K562 (cell line): ENCODE results near the gene AKNA. TPM values are rescaled to one million over a fixed set of nuclear protein-coding genes. Genes with fewer than 3 reads are reported as not detected.

Experiments used
- ATAC-seq: fragments of 200-7000 bp; cut with Tn5 transposase; 3 replicates; pipeline ENCODE4 v1.9.1; 2020; ENCODE audit warnings: moderate library complexity
- BruUV-seq: library from RNA; stranded (reverse); fragments of 400-500 nt; replicated peaks from 2 replicates; lab custom pipeline; 2021; lab: Mats Ljungman, UMichigan
- CTCF ChIA-PET: fragments of 300-600 bp; formaldehyde crosslinking; extraction: SDS; loops from one replicate; lab custom pipeline; 2021; ENCODE audit warnings: low intra/inter-chr PET ratio; lab: Yijun Ruan, JAX
- POLR2A ChIA-PET: fragments of 300-600, 350-650 bp; sonication (Branson Sonifier 250); formaldehyde crosslinking; extraction: SDS; loops from one replicate; lab custom pipeline; 2021; ENCODE audit warnings: antibody characterized with exemption, inconsistent platforms; lab: Yijun Ruan, JAX
- DNase-seq, 4 experiments: peaks; one replicate each; pipeline versions ENCODE4 v3.0.0 to v3.0.0-alpha.2; 2011 to 2018; ENCODE audit warnings: low spot score in 3 of 4, mixed read lengths in 3 of 4; ENCODE audit errors: extremely low read depth in 1 of 4
- FAIRE-seq: peaks from 2 replicates; lab custom pipeline; 2011; peaks lifted over from hg19 to GRCh38; lab: Jason Lieb, UNC
- H2AFZ ChIP-seq: 2 replicates; pipeline ENCODE4 v1.6.0; 2011; ENCODE audit warnings: low read depth, low read length, control low read depth, inconsistent platforms
- H3K27ac ChIP-seq: fragments of 200-600 bp; 3 replicates; pipeline ENCODE4 v1.8.0; 2011; ENCODE audit warnings: low read depth, mild to moderate bottlenecking, control low read depth, inconsistent platforms, low read length, moderate library complexity, mixed read lengths; ENCODE audit errors: extremely low read depth
- H3K27me3 ChIP-seq, 2 experiments: fragments of 300-600 bp in 1 of 2; 2 replicates in 1 of 2; 3 replicates in 1 of 2; pipeline versions ENCODE4 v1.6.0 to v1.8.0; 2011; ENCODE audit warnings: inconsistent platforms in 2 of 2, low read length in 2 of 2, mild to moderate bottlenecking in 1 of 2, mixed read lengths in 1 of 2, moderate library complexity in 1 of 2; ENCODE audit not compliant: control insufficient read depth in 2 of 2, insufficient read depth in 2 of 2
- H3K36me3 ChIP-seq: fragments of 300-600 bp; 3 replicates; pipeline ENCODE4 v1.8.0; 2011; ENCODE audit warnings: mild to moderate bottlenecking, low read length, inconsistent platforms; ENCODE audit not compliant: control insufficient read depth, insufficient read depth
- H3K4me1 ChIP-seq, 2 experiments: fragments of 200-600 bp in 1 of 2; replicated peaks in 1 of 2; 2 replicates in 1 of 2; 3 replicates in 1 of 2; pipeline versions ENCODE4 v1.5.1 to v1.8.0; 2011; ENCODE audit warnings: inconsistent platforms in 2 of 2, low read length in 2 of 2, mild to moderate bottlenecking in 1 of 2, mixed read lengths in 1 of 2, moderate library complexity in 1 of 2; ENCODE audit not compliant: control insufficient read depth in 2 of 2, insufficient read depth in 2 of 2
- H3K4me2 ChIP-seq: 2 replicates; pipeline ENCODE4 v1.6.1; 2011; ENCODE audit warnings: low read length, control low read depth, inconsistent platforms, mixed read lengths; ENCODE audit not compliant: insufficient read depth
- H3K4me3 ChIP-seq: fragments of 200-600 bp; sonication (generic), shearing (Covaris generic); 2 replicates; pipeline ENCODE4 v1.5.1; 2016; ENCODE audit warnings: control low read depth, inconsistent platforms
- H3K79me2 ChIP-seq: fragments of 200-600 bp; 3 replicates; pipeline ENCODE4 v1.8.0; 2011; ENCODE audit warnings: low read length, inconsistent platforms; ENCODE audit not compliant: control insufficient read depth, insufficient read depth
- H3K9ac ChIP-seq, 2 experiments: 2 replicates each; pipeline versions ENCODE4 v1.6.0 to v1.6.1; 2011; ENCODE audit warnings: low read depth in 2 of 2, low read length in 2 of 2, control low read depth in 1 of 2, inconsistent platforms in 1 of 2, mild to moderate bottlenecking in 1 of 2, mixed read lengths in 1 of 2; ENCODE audit not compliant: insufficient read depth in 1 of 2
- H3K9me1 ChIP-seq: one replicate; pipeline ENCODE4 v1.6.0; 2011; ENCODE audit warnings: inconsistent platforms, mild to moderate bottlenecking, low read length, moderate library complexity; ENCODE audit not compliant: control insufficient read depth, insufficient read depth
- H3K9me3 ChIP-seq: replicated peaks from 2 replicates; pipeline ENCODE4 v1.5.1; 2011; ENCODE audit warnings: low read depth, low read length, inconsistent platforms; ENCODE audit not compliant: control insufficient read depth, insufficient read depth
- H4K20me1 ChIP-seq: replicated peaks from 2 replicates; pipeline ENCODE4 v1.6.1; 2011; ENCODE audit warnings: low read length, inconsistent platforms, mixed read lengths; ENCODE audit not compliant: control insufficient read depth, insufficient read depth
- ADNP ChIP-seq: fragments of 200-800 bp; sonication (Bioruptor generic); IDR thresholded peaks from 2 replicates; pipeline ENCODE4 v1.6.1; 2016; ENCODE audit warnings: missing genetic modification characterization, missing compliant biosample characterization
- BCOR ChIP-seq: fragments of 450-650 bp; IDR thresholded peaks from 2 replicates; pipeline ENCODE4 v1.6.1; 2016
- BRD9 ChIP-seq: fragments of 450-650 bp; IDR thresholded peaks from 2 replicates; pipeline ENCODE4 v1.6.1; 2018; ENCODE audit warnings: low read depth; ENCODE audit not compliant: partially characterized antibody
- HMGN3 ChIP-seq: IDR thresholded peaks from 2 replicates; pipeline ENCODE4 v1.6.1; 2011; ENCODE audit warnings: borderline replicate concordance, low read depth, mild to moderate bottlenecking, mixed read lengths, low read length; ENCODE audit not compliant: insufficient read length; ENCODE audit errors: extremely low read depth
- KDM1A ChIP-seq, 2 experiments: fragments of 450-650 bp; IDR thresholded peaks; 2 replicates each; pipeline ENCODE4 v1.6.1; 2016; ENCODE audit warnings: mild to moderate bottlenecking in 2 of 2
- NFATC3 ChIP-seq: fragments of 450-650 bp; IDR thresholded peaks from 2 replicates; pipeline ENCODE4 v1.6.1; 2017; ENCODE audit warnings: mild to moderate bottlenecking
- RBM25 ChIP-seq: fragments of 200-400 bp; formaldehyde crosslinking; IDR thresholded peaks from 2 replicates; pipeline ENCODE4 v1.6.1; 2018; ENCODE audit warnings: low read length, low read depth, moderate library complexity; ENCODE audit not compliant: severe bottlenecking
- ZFP36 ChIP-seq: fragments of 150-350 bp; IDR thresholded peaks from 2 replicates; pipeline ENCODE4 v1.6.1; 2018; ENCODE audit warnings: low read length, low read depth; ENCODE audit not compliant: partially characterized antibody
- ZNF24 ChIP-seq: fragments of 450-650 bp; IDR thresholded peaks from 2 replicates; pipeline ENCODE4 v1.6.1; 2016
- ZNF408 ChIP-seq: fragments of 250-450 bp; sonication (Bioruptor Pico); IDR thresholded peaks from 2 replicates; pipeline ENCODE4 v1.4.0; 2020; ENCODE audit warnings: low read depth, mild to moderate bottlenecking, moderate library complexity
- WGBS: fragments of 100-300 bp; shearing (Covaris generic); methylation state at CpG from one replicate; pipeline ENCODE4 v1.1.6; 2016; ENCODE audit warnings: low coverage, mixed read lengths; ENCODE audit not compliant: insufficient coverage; ENCODE audit errors: missing lambda C conversion rate; 5-methylcytosine and 5-hydroxymethylcytosine counted together
- in situ Hi-C: fragments of 300-500 bp; cut with MboI; formaldehyde crosslinking; loops from 4 replicates; pipeline ENCODE4 v1.15.0; 2018; ENCODE audit warnings: inconsistent platforms, mixed read lengths
- intact Hi-C: fragments of 100-400 bp; cut with micrococcal nuclease; formaldehyde crosslinking; loops from 2 replicates; pipeline ENCODE4 v1.14.2; 2022
- polyA plus RNA-seq, 8 experiments: library from polyadenylated mRNA; depleted of rRNA in 4 of 8; stranded (reverse) in 5 of 8; unstranded in 3 of 8; fragments of >200 nt; fragmentation: Nextera tagmentation in 2 of 8; fragmentation: Illumina TruSeq in 1 of 8; extraction: Ambion mirVana in 2 of 8; extraction: Trizol in 1 of 8; gene quantifications; 2 replicates each; pipeline versions ENCODE4 v1.2.1 to v1.2.3, GENCODE V29; 2011 to 2014; ENCODE audit warnings: inconsistent platforms in 1 of 8, missing spikeins in 1 of 8
- total RNA-seq, 7 experiments: library from RNA; depleted of rRNA in 6 of 7; stranded (reverse); fragments of >200 nt in 6 of 7; fragmentation: Illumina TruSeq in 2 of 7; extraction: Trizol in 2 of 7; gene quantifications; 2 replicates each; pipeline versions ENCODE4 v1.2.1 to v1.2.3, GENCODE V29; 2011 to 2021; ENCODE audit warnings: low replicate concordance in 1 of 7

Gene AKNA
- total and polyA plus RNA-seq, 9 of the 15 experiments (the other 6 are each of a cell fraction or from before 2014, with no cell fraction given), result 0.29 to 20.5 (median 3.9) TPM

DNA sequence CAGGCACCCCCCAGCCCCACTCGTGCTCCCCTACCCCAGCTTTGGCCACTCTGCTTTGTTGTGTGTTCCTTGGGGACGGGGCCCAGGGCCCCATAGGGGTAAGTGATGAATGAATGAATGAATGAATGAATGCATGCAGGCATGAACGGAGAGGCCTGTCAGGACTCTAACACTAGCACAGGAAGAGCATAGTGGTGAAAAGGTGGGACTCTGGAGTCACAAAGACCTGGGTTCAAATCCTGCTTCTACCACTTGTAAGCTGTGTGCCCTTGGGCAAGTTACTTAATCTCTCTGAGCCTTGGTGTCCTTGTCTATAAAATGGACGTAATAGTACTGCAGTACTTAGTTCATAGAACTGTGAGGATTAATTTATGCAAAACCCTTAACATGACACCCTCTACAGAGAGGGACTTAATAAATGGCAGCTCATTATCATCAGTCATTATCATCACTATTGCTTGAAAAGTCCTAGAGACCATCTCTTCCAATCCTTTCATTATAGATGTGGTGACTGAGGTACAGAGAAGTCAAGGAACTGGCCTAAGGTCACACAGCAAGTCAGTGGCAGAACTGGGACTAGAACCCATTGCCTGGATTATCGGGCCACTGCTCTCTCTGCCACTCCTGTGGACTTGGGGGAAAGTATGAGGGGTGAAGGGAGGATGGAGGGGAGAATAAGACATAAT, 44.9 kb downstream of the AKNA start:
- ATAC-seq (no peak), FAIRE-seq (no peak), DNase-seq (no peak)
- Histone ChIP-seq H4K20me1 (peaks cover 11% of the 10 kb centered on the region; the same call in 1 of the 2 replicates), H3K27ac (no peak overlapping the region), H3K27me3 (no peaks in the 10 kb centered on the region), H3K4me1 (peaks cover 0 to 4% of the 10 kb centered on the region in 2 experiments; a peak in 1 of 5 replicates), H3K36me3 (peaks cover 15% of the 10 kb centered on the region; the same call in 2 of the 3 replicates), H3K4me2 (no peak overlapping the region), H3K9ac (no peak overlapping the region), H3K9me1 (no peaks in the 10 kb centered on the region), H3K4me3 (no peak overlapping the region), H3K9me3 (no peaks in the 10 kb centered on the region), H3K79me2 (no peaks in the 10 kb centered on the region), H2AFZ (no peak overlapping the region)
- no TSS peak for BruUV-seq
- in situ Hi-C loops (no loop called here), intact Hi-C loops (no loop called here)
- WGBS, result 80% methylated on average over 4 of the region's 5 CpGs
- TF ChIP-seq ZFP36 (peak; percentile 57), KDM1A (IDR thresholded peaks at IDR 0.05) (0 out of 4 replicates have a peak, but pooled peaks of 1 of the 2 experiments have one; percentile 16), ZNF408 (CRISPR knock-in tag) (no peak), BCOR (peak; percentile 62; the same call in 1 of the 2 replicates), ZNF24 (peak; percentile 95), NFATC3 (no peak), RBM25 (peak; percentile 82), BRD9 (peak; percentile 69), ADNP (tag) (peak; percentile 64), HMGN3 (no peak)
- ChIA-PET POLR2A (interaction anchor here (0.7 kb wide), 1 partner anchor 311 kb away, joined by 3 read pairs; no protein-coding TSS in a partner anchor), CTCF (interaction anchor here (1.2 kb wide), 1 partner anchor 311 kb away, joined by 4 read pairs; no protein-coding TSS in a partner anchor)
